CMK (cell line): ENCODE results near the gene GRK3.

ENCODE experiments used
- DNase-seq: peaks from one replicate; pipeline ENCODE4 v3.0.0-alpha.2; 2010; ENCODE audit warnings: low read depth

GRK3 gene

DNA sequence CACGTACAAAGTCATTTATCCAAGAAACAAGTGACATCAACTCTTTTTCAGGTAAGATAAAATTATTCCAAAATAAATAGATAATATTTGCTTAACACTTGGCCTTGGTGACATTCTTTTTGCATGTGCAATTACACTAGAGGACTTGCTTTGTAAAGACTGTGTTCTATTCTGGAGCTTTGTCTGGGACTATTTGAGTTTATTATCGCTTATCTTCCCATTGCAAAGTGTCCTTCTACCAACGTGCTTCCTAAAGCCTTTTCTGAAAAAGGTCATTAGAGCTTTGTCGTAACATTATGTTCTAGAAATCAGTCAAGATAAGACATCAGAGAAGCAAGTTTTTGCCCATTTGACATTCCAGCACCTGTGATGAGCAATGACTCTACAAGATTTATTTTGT, 99.2 kb downstream of the GRK3 start:
- DNase-seq, result no peak

DNA sequence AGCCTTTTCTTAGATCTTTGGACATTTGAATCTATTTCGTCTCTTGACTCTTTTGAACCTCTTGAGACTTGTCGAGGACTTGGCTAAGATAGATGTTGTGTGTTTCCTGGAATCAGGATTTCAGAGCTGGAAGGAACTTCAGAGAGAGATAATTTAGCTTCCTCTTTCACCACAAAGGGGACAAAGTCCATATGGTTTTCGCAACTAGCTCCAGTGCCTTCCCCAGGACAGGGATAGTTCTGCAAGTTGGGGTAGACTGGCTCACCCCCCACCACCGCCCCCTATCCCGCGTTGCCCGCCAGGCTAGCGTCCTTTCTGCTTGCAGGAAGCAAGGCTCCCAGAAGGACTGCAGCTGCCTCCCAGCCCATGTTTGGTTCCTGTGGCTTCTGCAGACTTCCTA, 101.8 kb downstream of the GRK3 start:
- peak; percentile 18 for DNase-seq

- DNase-seq, result no peak
Measured at GRCh38 chr22:25668437-25668836, 104.0 kb downstream of the GRK3 start.

GRCh38 chr22:25669253-25670069, 105.0 kb downstream of the GRK3 start:
- DNase-seq, result no peak

- DNase-seq, result no peak
Measured at GRCh38 chr22:25670070-25670461, 105.6 kb downstream of the GRK3 start.

DNA sequence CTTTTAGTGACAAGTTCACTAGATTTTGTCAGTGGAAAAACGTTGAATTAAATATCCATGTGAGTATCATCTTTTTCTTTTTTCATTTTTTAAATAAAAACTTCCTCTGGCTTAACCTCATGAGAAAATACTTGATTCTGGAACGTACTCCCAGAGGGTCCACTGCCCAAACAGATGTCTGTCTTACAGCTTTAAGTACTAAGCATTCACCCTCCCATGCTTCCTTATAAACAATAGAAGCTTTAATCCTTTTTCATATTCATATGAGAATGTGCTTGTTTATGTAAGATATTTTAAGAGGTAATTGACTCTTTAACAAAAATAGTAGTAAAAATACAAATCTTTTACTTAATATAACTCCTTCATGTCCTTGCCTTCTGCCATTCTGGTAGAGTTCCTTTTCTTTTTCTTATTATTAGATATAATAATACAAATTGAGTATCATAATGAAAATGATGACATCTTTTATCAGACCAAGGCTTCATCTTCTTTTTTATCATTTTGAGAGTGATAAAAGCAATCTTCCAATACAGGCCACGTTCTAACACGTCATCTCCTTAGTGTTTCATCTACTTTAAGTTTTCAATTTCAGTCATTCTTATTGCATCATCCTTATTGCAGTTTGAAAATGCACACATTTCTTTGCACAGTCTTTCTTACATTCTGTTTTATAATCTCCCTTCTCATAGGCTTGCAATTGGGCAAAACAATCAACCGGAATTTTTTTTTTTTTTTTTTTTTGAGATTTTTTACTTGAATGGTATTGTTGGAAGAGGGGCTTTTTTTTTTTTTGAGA, 108.0 kb downstream of the GRK3 start:
- DNase-seq, result no peak

- DNase-seq, result no peak
Measured at GRCh38 chr22:25673713-25674112, 109.2 kb downstream of the GRK3 start.

DNA sequence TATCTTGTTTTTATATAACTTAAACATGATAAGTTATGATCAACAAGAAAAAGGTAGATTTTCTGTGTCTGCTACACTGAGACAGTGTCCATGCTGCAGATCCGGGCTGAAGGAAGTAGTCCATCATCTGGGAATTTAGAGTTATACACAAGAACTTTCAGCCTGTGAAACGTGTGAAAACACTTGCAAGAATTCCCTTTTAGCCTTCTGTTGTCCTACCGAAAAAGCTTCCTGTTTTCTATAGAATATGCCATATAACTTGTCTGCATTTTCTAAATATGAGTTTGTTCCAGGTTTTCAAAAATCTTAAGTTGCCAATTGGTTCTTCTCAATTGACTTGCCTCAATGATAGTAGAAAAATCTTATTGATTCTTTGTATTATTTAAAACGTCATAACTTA, 113.2 kb downstream of the GRK3 start:
- DNase-seq, result no peak

- DNase-seq, result no peak
Measured at GRCh38 chr22:25680051-25680450, 115.6 kb downstream of the GRK3 start.

DNA sequence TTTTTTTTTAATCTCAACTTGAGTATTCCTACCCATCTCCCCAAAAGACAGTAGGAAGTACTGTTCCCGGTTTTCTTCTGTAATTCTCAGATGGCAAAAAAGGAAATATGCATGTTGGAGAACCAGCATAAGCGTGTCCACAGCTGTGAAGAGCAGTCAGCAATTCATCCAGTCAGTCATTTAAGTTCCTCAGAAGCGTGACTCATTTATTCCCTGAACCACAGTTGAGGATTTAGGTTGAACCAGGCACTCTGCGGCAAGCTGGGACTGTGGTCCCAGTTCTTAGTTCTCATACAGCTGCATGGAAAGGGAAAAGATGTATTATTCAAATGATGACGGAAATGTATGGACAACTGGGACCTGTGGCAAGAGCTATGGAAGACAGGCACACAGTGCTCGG, 116.5 kb downstream of the GRK3 start:
- DNase-seq, result no peak

- no peak for DNase-seq
Measured at GRCh38 chr22:25682109-25682508, 117.6 kb downstream of the GRK3 start.

GRCh38 chr22:25688627-25689026, 124.2 kb downstream of the GRK3 start:
- DNase-seq, result no peak

DNA sequence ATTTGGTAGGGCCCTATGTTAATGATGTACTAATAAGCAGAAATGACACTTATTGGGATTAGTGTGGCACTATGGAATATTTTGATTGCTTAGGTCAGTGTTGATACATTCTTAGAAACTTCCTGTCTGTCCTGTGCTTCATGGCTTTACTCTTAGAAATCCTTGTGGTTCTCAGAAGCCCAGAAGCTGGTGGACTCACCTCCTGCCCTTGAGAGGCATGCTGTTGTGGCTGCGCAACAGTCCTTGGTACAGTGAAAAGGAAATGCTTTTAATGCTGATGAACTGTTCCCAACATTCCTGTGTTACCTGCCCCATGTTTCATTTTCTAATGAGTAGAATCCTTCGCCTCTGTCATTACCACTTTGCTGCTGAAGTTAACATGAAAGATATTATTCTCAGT, 125.2 kb downstream of the GRK3 start:
- no peak for DNase-seq

GRCh38 chr22:25690798-25691197, 126.3 kb downstream of the GRK3 start:
- DNase-seq, result no peak

GRCh38 chr22:25692397-25693267, 128.2 kb downstream of the GRK3 start:
- no peak for DNase-seq

DNA sequence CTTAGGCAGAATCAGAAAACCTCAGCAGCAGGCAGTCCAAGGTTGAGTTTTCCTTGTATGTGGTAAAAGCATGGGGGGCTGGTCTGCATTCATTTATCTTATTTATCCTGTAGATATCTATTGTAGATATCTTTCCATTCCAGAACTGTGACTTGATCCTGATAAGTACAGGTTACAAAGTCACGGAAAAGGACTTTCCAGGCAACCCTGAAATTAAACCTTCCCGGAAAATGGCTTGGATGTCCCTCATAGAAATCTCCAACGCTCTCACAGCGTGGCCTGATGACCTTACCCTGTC, 128.7 kb downstream of the GRK3 start:
- DNase-seq, result no peak

DNA sequence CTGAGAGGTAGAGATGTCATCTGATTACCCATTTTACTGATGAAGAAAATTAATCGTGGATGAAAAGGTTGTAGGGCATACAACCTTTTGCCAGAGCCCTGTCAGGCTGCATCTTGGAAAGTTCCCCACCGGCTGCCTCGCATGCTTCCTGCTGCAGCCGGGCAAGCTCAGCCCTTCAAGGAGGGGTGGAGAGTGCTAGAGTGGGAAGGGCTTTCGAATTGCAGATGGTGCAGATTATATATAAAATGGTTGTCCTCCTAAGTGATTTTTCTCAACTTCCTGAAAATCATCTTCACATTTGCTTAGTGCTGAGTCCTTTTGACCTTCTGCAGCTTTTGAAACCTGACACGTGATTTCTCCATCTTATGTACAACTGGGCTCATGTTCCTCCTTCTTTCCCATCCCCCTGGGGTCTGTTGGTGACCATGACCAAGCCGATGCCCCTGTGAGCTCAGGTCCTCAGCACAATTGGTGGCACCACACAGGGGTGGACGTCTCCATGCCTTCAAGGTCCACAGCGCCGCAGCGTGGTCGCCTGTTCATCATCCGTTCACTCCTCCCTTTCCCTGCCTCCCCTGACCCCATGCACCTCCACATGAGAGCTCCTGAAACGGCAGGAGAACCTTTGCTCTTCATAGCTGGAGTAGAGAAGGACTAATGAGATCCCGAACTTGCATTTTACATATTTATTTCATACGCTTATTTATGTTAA, 129.9 kb downstream of the GRK3 start:
- no peak for DNase-seq

- DNase-seq, result no peak
Measured at GRCh38 chr22:25695146-25695545, 130.7 kb downstream of the GRK3 start.

- DNase-seq, result no peak
Measured at GRCh38 chr22:25696763-25697162, 132.3 kb downstream of the GRK3 start.

GRCh38 chr22:25697181-25697664, 132.7 kb downstream of the GRK3 start:
- DNase-seq, result no peak

GRCh38 chr22:25697978-25698377, 133.5 kb downstream of the GRK3 start:
- DNase-seq, result no peak

DNA sequence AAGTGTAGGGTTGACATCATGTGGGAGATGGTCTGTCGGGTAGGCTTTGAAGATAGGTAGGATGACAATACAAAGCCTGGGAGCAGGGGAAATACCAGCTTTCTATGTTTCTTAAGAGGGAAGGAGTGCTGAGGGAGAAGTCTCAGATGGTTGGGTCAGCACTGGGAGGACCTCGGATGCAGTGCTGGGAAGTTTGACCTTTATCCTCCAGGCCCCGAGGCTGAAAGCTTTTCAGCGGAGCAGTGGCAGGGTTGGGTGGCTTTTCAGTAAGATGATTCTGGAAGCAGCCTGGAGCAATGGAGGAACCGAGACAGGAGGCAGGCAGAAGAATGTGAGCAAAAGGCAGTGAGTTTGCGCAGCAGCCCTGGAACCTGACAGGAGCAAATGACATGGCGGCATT, 134.0 kb downstream of the GRK3 start:
- no peak for DNase-seq
